ENCODE measurements around the gene ZNF70. TPM values are rescaled to one million over a fixed set of nuclear protein-coding genes. Genes with fewer than 3 reads are reported as not detected.

Gene ZNF70
- total and polyA plus RNA-seq, 9 of the 15 experiments (the other 6 are each of a cell fraction or from before 2014, with no cell fraction given), result 0.14 to 3.3 (median 1.4) TPM

GRCh38 chr22:23712256-23712655, 38.7 kb downstream of the ZNF70 start:
- Histone ChIP-seq H3K4me1 (replicated peaks in 1 of 2; ENCODE audit: control insufficient read depth in 2 of 2, insufficient read depth in 2 of 2, low read length in 2 of 2) (peaks cover 3 to 20% of the 10 kb centered on the region in 2 experiments; a peak in 4 of 5 replicates), H2AFZ (ENCODE audit: low read depth, low read length) (no peak overlapping the region), H3K4me2 (ENCODE audit: insufficient read depth, low read length) (no peak overlapping the region), H3K9me1 (ENCODE audit: control insufficient read depth, insufficient read depth, low read length) (no peaks in the 10 kb centered on the region), H3K27ac (ENCODE audit: extremely low read depth, low read depth, low read length) (no peak overlapping the region), H3K4me3 (no peak overlapping the region), H3K79me2 (ENCODE audit: control insufficient read depth, insufficient read depth, low read length) (peaks cover 19% of the 10 kb centered on the region), H3K27me3 (ENCODE audit: control insufficient read depth in 2 of 2, insufficient read depth in 2 of 2, low read length in 2 of 2) (no peaks in the 10 kb centered on the region), H3K36me3 (ENCODE audit: control insufficient read depth, insufficient read depth, low read length) (peaks cover 70% of the 10 kb centered on the region; the same call in 1 of the 3 replicates), H3K9me3 (replicated peaks; ENCODE audit: control insufficient read depth, insufficient read depth, low read depth, low read length) (no peaks in the 10 kb centered on the region), H3K9ac (ENCODE audit: insufficient read depth in 1 of 2, low read depth in 2 of 2, low read length in 2 of 2) (no peak overlapping the region), H4K20me1 (replicated peaks; ENCODE audit: control insufficient read depth, insufficient read depth, low read length) (no peaks in the 10 kb centered on the region)
- no peak for ATAC-seq
- in situ Hi-C loops (cut with MboI) (no loop called here), intact Hi-C loops (cut with micrococcal nuclease) (no loop called here)
- BruUV-seq (replicated peaks), result no TSS peak
- TF ChIP-seq TRIM24 (IDR thresholded peaks at IDR 0.05) (no peak), ZNF589 (CRISPR knock-in tag; IDR thresholded peaks at IDR 0.05; ENCODE audit: low read depth) (no peak), MAX (CRISPR knock-in tag; IDR thresholded peaks at IDR 0.05) (no peak), HDAC8 (tag; IDR thresholded peaks at IDR 0.05) (no peak), COPS2 (conservative IDR thresholded peaks at IDR 0.05) (no peak), SOX6 (IDR thresholded peaks at IDR 0.05) (no peak), ZNF316 (IDR thresholded peaks at IDR 0.05) (no peak), FOSL1 (tag; conservative IDR thresholded peaks at IDR 0.05) (no peak), ZNF778 (CRISPR knock-in tag; IDR thresholded peaks at IDR 0.05) (no peak), EHMT2 (IDR thresholded peaks at IDR 0.05) (no peak), ZNF384 (IDR thresholded peaks at IDR 0.05; ENCODE audit: low read depth, low read length) (no peak), FUS (optimal IDR thresholded peaks at IDR 0.05; ENCODE audit: low read depth, low read length) (no peak), ZNF175 (CRISPR knock-in tag; IDR thresholded peaks at IDR 0.05; ENCODE audit: low read depth) (no peak)
- DNase-seq (ENCODE audit: extremely low read depth in 1 of 4, low spot score in 3 of 4), result no peak
- FAIRE-seq, result no peak
- ChIA-PET CTCF (ENCODE audit: low intra/inter-chr PET ratio) (interaction anchor here (0.6 kb wide), 1 partner anchor 354 kb away, joined by 3 read pairs; no protein-coding TSS in a partner anchor), POLR2A (no interaction called here)
- WGBS (ENCODE audit: insufficient coverage, low coverage, missing lambda C conversion rate), result 89% methylated on average over 9 of the region's 12 CpGs

Measured in K562 (cell line).